HEK293 (cell line): Measurements from ENCODE around the gene SNUPN.

Experiments used
- CTCF ChIP-seq: fragments of 450-650 bp; formaldehyde crosslinking; IDR thresholded peaks from 2 replicates; pipeline ENCODE4 v1.5.1; 2016; ENCODE audit warnings: missing biosample characterization, missing genetic modification characterization
- HIC1 ChIP-seq: fragments of 450-650 bp; formaldehyde crosslinking; IDR thresholded peaks from 2 replicates; pipeline ENCODE4 v1.5.1; 2016; ENCODE audit warnings: missing biosample characterization, missing genetic modification characterization
- KLF7 ChIP-seq: fragments of 450-650 bp; formaldehyde crosslinking; IDR thresholded peaks from 2 replicates; pipeline ENCODE4 v1.5.1; 2016; ENCODE audit warnings: missing biosample characterization, missing genetic modification characterization, borderline replicate concordance
- PRDM2 ChIP-seq: fragments of 450-650 bp; formaldehyde crosslinking; IDR thresholded peaks from 2 replicates; pipeline ENCODE4 v1.5.1; 2016; ENCODE audit warnings: missing biosample characterization, missing genetic modification characterization, borderline replicate concordance
- SETDB1 ChIP-seq: IDR thresholded peaks from one replicate; pipeline ENCODE4 v1.6.1; 2017; ENCODE audit warnings: mild to moderate bottlenecking, low read length, moderate library complexity, mixed read lengths; ENCODE audit not compliant: insufficient read length
- ZBTB21 ChIP-seq: fragments of 450-650 bp; formaldehyde crosslinking; IDR thresholded peaks from 2 replicates; pipeline ENCODE4 v1.5.1; 2017; ENCODE audit warnings: missing biosample characterization, missing genetic modification characterization
- ZFHX2 ChIP-seq: fragments of 450-650 bp; formaldehyde crosslinking; conservative IDR thresholded peaks from 2 replicates; pipeline ENCODE4 v1.5.1; 2016; ENCODE audit warnings: missing biosample characterization, missing genetic modification characterization
- ZFP41 ChIP-seq: fragments of 450-650 bp; formaldehyde crosslinking; IDR thresholded peaks from 2 replicates; pipeline ENCODE4 v1.5.1; 2016; ENCODE audit warnings: missing biosample characterization, missing genetic modification characterization, borderline replicate concordance
- ZNF10 ChIP-seq: fragments of 450-650 bp; formaldehyde crosslinking; IDR thresholded peaks from 2 replicates; pipeline ENCODE4 v1.5.1; 2017; ENCODE audit warnings: missing biosample characterization, missing genetic modification characterization
- ZNF114 ChIP-seq: fragments of 450-650 bp; formaldehyde crosslinking; IDR thresholded peaks from 2 replicates; pipeline ENCODE4 v1.5.0; 2017; ENCODE audit warnings: missing biosample characterization, missing genetic modification characterization
- ZNF169 ChIP-seq: fragments of 450-650 bp; formaldehyde crosslinking; IDR thresholded peaks from 2 replicates; pipeline ENCODE4 v1.5.1; 2016; ENCODE audit warnings: missing biosample characterization, missing genetic modification characterization
- ZNF211 ChIP-seq: fragments of 450-650 bp; formaldehyde crosslinking; IDR thresholded peaks from 2 replicates; pipeline ENCODE4 v1.5.1; 2016; ENCODE audit warnings: low read depth, missing biosample characterization, missing genetic modification characterization
- ZNF488 ChIP-seq: fragments of 450-650 bp; formaldehyde crosslinking; IDR thresholded peaks from 2 replicates; pipeline ENCODE4 v1.5.1; 2016; ENCODE audit warnings: missing biosample characterization, missing genetic modification characterization
- ZNF501 ChIP-seq: fragments of 450-650 bp; formaldehyde crosslinking; IDR thresholded peaks from 2 replicates; pipeline ENCODE4 v1.5.1; 2016; ENCODE audit warnings: missing biosample characterization, missing genetic modification characterization
- ZNF549 ChIP-seq: fragments of 450-650 bp; IDR thresholded peaks from 2 replicates; pipeline ENCODE4 v1.5.1; 2018; ENCODE audit warnings: missing biosample characterization, missing genetic modification characterization, mild to moderate bottlenecking, inconsistent platforms, moderate library complexity
- ZNF585B ChIP-seq: fragments of 450-650 bp; formaldehyde crosslinking; IDR thresholded peaks from 2 replicates; pipeline ENCODE4 v1.5.1; 2016; ENCODE audit warnings: missing biosample characterization, missing genetic modification characterization
- ZNF623 ChIP-seq: fragments of 450-650 bp; formaldehyde crosslinking; IDR thresholded peaks from 2 replicates; pipeline ENCODE4 v1.5.1; 2016; ENCODE audit warnings: missing biosample characterization, missing genetic modification characterization
- ZNF624 ChIP-seq: fragments of 450-650 bp; formaldehyde crosslinking; IDR thresholded peaks from 2 replicates; pipeline ENCODE4 v1.5.1; 2017; ENCODE audit warnings: missing biosample characterization, missing genetic modification characterization
- ZNF747 ChIP-seq: fragments of 450-650 bp; formaldehyde crosslinking; IDR thresholded peaks from 2 replicates; pipeline ENCODE4 v1.5.1; 2016; ENCODE audit warnings: missing biosample characterization, missing genetic modification characterization
- ZNF785 ChIP-seq: fragments of 450-650 bp; formaldehyde crosslinking; IDR thresholded peaks from 2 replicates; pipeline ENCODE4 v1.5.1; 2016; ENCODE audit warnings: missing biosample characterization, missing genetic modification characterization
- TF ChIP-seq, protein P1 (sequence below): fragments of 450-650 bp; IDR thresholded peaks from 2 replicates; pipeline ENCODE4 v1.5.1; 2018; ENCODE audit warnings: missing biosample characterization, mild to moderate bottlenecking, missing genetic modification characterization
- TF ChIP-seq, protein P2 (sequence below): fragments of 450-650 bp; formaldehyde crosslinking; IDR thresholded peaks from 2 replicates; pipeline ENCODE4 v1.5.1; 2016; ENCODE audit warnings: missing biosample characterization, missing genetic modification characterization

SNUPN gene

DNA sequence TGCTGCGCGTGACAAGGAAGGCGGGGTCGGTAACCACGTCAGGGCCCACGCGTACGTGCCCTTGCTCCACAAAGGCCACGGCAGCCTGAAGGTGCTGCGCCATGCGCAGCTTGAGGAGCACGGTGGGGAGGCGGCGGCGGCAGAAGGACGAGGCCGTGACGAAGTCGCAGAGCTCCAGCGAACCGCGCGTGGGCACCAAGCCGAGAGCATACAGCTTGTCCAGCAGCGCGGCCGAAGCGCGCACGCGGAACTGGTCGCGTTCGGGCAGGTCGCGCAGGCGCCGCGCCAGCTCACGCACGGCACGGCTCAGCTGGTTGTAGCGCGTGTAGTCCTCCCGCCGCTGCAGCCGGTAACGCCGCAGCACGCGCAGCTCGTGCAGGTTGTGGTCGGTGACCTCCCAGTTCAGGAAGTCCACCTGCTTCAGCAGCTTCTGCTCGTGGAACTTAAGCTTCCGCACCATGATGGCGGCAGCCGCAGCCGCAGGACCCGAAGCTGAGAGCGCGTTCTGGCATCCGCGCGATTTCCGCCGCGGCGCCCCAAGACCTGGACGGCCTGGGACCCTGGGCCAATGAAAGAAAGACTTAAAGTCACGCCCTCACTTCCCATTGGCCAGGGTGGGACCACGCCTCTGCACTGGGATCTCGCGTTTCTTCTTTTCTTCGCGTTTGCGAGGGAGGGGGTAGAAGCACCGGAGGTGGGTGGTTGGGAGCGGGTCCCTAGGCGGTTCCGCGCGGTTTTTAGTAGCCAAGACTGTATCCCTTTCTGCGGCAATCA, 14.4 kb upstream of the SNUPN start, which contains the start of gene IMP3 (continued):
- TF ChIP-seq SETDB1 (no peak), ZNF169 (tag by site-specific recombination) (no peak; the same call in 1 of the 2 replicates), PRDM2 (tag by site-specific recombination) (peak; percentile 98), ZNF211 (tag by site-specific recombination) (no peak), ZNF488 (tag by site-specific recombination) (no peak), KLF7 (peak; percentile 35; the same call in 1 of the 2 replicates), ZNF501 (peak; percentile 98), ZNF549 (no peak), ZNF585B (tag by site-specific recombination) (peak; percentile 16; the same call in 1 of the 2 replicates), ZNF623 (tag by site-specific recombination) (no peak), ZFHX2 (tag by site-specific recombination) (peak; percentile 86), ZNF10 (tag by site-specific recombination) (no peak), ZNF624 (no peak), ZNF747 (no peak), ZBTB21 (tag by site-specific recombination) (no peak; the same call in 1 of the 2 replicates), ZNF785 (peak; percentile 78; the same call in 1 of the 2 replicates), ZFP41 (tag by site-specific recombination) (no peak), CTCF (tag by site-specific recombination) (peak; percentile 63), HIC1 (tag by site-specific recombination) (no peak), ZNF114 (no peak)
- TF ChIP-seq, protein P1, sequence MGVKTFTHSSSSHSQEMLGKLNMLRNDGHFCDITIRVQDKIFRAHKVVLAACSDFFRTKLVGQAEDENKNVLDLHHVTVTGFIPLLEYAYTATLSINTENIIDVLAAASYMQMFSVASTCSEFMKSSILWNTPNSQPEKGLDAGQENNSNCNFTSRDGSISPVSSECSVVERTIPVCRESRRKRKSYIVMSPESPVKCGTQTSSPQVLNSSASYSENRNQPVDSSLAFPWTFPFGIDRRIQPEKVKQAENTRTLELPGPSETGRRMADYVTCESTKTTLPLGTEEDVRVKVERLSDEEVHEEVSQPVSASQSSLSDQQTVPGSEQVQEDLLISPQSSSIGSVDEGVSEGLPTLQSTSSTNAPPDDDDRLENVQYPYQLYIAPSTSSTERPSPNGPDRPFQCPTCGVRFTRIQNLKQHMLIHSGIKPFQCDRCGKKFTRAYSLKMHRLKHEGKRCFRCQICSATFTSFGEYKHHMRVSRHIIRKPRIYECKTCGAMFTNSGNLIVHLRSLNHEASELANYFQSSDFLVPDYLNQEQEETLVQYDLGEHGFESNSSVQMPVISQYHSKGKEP (tag by site-specific recombination): no peak
- TF ChIP-seq, protein P2, sequence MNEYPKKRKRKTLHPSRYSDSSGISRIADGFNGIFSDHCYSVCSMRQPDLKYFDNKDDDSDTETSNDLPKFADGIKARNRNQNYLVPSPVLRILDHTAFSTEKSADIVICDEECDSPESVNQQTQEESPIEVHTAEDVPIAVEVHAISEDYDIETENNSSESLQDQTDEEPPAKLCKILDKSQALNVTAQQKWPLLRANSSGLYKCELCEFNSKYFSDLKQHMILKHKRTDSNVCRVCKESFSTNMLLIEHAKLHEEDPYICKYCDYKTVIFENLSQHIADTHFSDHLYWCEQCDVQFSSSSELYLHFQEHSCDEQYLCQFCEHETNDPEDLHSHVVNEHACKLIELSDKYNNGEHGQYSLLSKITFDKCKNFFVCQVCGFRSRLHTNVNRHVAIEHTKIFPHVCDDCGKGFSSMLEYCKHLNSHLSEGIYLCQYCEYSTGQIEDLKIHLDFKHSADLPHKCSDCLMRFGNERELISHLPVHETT (tag by site-specific recombination): no peak
